GM11168 (cell line): ENCODE data around the gene POLD2.

Experiments used
- in situ Hi-C: fragments of 300-500 bp; cut with MboI; formaldehyde crosslinking; loops from one replicate; pipeline ENCODE4 v1.12.0; 2022; ENCODE audit warnings: low sequenced_read_pairs; ENCODE audit not compliant: unreplicated experiment

The POLD2 gene

GRCh38 chr7:44068054-44068453 is 55.3 kb downstream of the POLD2 start:
- in situ Hi-C loops: no loop called here

GRCh38 chr7:44067064-44067951 is 56.0 kb downstream of the POLD2 start:
- in situ Hi-C loops: no loop called here

DNA sequence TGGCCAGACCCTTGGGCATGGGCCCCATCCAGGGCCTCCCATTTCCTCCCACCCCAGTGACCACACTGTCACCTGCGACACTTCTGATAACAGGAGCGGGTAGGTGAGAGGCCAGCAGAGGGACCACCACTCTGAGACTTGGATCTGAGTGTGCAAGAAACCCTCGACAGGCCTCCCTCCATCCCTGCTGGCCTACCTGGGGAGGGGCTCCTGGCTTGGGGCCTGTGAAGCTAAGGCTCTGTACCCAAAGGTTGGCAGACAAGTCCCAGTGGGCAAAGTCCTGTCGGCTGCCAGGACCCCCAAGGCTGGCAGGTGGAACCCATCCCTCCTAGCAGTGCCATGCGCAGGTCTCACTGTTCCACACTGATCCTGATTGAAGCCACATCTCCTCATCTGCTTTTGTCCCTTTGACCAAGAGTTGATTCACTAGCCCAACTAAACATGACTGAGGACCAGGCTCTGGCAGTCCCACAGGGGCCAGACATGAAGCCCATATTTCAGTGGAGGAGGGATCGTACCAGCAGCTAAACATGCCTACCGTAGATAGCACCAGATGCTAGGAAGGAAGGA is 56.8 kb downstream of the POLD2 start:
- in situ Hi-C loops: no loop called here

DNA sequence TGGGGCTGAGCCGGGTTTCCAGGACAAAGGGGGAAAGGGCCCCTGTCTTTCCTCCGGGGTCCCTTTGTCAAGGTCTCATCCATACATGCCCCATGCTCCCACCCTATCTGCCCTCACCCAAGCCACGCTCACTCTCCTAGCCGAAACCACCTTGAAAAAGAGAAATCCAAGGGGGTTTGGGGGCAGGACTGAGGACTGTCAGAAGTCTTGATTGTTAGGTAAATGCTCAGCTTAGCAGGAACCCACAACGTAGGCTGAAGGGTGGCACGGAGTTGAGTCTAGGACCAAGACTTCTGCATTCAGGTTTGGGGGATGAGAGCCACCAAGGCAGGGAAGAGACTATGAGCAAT is 57.3 kb downstream of the POLD2 start:
- in situ Hi-C loops: no loop called here

DNA sequence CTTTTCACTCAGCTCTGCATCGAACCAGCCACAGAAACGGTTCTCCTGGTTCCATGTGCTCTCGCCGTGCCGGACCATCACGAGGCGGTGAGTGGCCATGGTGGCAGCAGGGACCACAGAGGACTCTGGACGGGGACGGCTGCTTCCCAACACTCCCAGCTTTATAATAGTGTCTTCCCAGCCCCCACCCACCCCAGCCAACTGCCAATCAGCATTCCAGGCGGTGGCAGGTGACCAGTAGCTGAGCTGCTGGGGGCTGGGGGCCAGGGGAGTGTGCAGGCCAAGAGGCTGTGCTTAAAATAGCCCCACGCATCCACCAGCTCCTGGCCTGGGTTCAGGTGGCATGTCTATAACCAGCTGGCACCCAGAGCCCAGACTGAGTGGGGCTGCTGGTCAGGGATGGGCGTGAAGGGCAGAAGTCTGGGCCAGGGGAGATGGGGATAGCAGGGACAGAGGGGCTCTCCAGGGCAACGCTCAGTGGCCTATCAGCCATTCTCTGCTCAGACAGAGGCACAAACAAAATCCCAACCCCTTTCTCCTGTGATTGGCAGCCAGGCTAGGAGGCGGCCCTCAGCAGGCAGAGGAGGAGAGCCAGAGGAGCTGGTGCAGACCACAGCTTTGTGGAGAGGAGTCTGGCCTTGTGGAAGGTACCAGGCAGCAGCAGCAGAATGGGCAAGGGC is 57.8 kb downstream of the POLD2 start, which contains the start of gene PGAM2:
PGAM2 (minus strand) TSS at position 137 of the 680 bp plus-strand sequence; CDS start at position 99, 38 bp downstream.
- in situ Hi-C loops: no loop called here

GRCh38 chr7:44064791-44065430 is 58.4 kb downstream of the POLD2 start:
- in situ Hi-C loops: no loop called here
